ENCODE measurements around the gene SORL1. TPM values are rescaled to one million over a fixed set of nuclear protein-coding genes. Genes with fewer than 3 reads are reported as not detected.

Gene SORL1
- total and polyA plus RNA-seq, 2 donors from 2014 or later, result 15.2 to 74.2 TPM

GRCh38 chr11:121517996-121518395, 65.9 kb downstream of the SORL1 start:
- Histone ChIP-seq H3K9ac (ENCODE audit: low read length in 3 of 3) (no peak overlapping the region), H3K36me3 (ENCODE audit: control insufficient read depth in 2 of 3, insufficient read depth in 3 of 3, low read length in 3 of 3) (peaks cover 0 to 7% (median 5%) of the 10 kb centered on the region in 3 donors), H3K27ac (ENCODE audit: low read depth in 2 of 2, low read length in 2 of 2) (no peak overlapping the region), H3K27me3 (ENCODE audit: control insufficient read depth, insufficient read depth, low read length) (no peaks in the 10 kb centered on the region), H3K9me3 (ENCODE audit: control insufficient read depth in 2 of 3, insufficient read depth in 1 of 3, low read length in 3 of 3) (no peaks in the 10 kb centered on the region), H3K4me1 (ENCODE audit: control insufficient read depth in 2 of 3, insufficient read depth in 2 of 3, low read depth in 1 of 3, low read length in 3 of 3) (no peaks in the 10 kb centered on the region), H3K4me3 (ENCODE audit: low read length in 3 of 3) (no peak overlapping the region)
- no peak for FAIRE-seq
- DNase-seq, result no peak
- intact Hi-C loops (cut with DNase I), result no loop called here
- TF ChIP-seq, protein P1, sequence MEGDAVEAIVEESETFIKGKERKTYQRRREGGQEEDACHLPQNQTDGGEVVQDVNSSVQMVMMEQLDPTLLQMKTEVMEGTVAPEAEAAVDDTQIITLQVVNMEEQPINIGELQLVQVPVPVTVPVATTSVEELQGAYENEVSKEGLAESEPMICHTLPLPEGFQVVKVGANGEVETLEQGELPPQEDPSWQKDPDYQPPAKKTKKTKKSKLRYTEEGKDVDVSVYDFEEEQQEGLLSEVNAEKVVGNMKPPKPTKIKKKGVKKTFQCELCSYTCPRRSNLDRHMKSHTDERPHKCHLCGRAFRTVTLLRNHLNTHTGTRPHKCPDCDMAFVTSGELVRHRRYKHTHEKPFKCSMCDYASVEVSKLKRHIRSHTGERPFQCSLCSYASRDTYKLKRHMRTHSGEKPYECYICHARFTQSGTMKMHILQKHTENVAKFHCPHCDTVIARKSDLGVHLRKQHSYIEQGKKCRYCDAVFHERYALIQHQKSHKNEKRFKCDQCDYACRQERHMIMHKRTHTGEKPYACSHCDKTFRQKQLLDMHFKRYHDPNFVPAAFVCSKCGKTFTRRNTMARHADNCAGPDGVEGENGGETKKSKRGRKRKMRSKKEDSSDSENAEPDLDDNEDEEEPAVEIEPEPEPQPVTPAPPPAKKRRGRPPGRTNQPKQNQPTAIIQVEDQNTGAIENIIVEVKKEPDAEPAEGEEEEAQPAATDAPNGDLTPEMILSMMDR (IDR thresholded peaks at IDR 0.05; ENCODE audit: borderline replicate concordance, extremely low read depth, insufficient read depth), result no peak

DNA sequence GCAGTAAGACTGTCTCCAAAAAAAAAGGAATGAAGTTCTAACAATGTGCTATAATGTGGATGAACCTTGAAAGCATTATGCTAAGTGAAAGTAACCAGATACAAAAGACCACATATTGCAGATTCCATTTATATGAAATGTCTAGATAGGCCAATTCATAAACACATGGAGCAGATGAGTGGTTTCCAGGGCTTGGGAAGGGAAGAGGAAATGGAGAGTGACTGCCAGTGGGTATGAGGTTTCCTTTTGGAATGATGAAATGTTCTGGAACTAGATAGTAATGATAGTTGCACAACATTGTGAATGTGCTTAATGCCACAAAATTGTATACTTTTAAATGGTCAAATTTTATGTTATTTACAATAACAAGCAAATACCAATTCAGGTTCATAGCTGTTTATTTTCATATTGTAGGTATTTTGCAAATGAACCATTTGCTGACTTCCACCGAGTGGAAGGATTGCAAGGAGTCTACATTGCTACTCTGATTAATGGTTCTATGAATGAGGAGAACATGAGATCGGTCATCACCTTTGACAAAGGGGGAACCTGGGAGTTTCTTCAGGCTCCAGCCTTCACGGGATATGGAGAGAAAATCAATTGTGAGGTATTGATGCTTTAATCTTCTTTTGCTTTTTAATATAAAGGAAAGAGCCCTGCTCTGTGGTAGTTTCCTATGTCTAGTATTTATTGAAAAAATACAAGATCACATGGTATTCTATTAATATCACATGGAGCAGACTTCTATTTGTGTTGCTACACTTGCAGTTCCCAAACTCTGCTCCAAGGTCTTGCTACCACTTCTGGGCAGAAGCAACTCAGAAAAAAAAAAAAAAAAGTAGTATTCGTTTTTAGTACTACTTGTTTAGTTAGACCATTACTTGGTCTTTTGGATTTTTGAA, 68.4 kb downstream of the SORL1 start:
- no peak for DNase-seq
- TF ChIP-seq, protein P1 (IDR thresholded peaks at IDR 0.05; ENCODE audit: borderline replicate concordance, extremely low read depth, insufficient read depth), result no peak
- no peaks in the 10 kb centered on the region for H3K4me1 ChIP-seq (ENCODE audit: control insufficient read depth in 2 of 3, insufficient read depth in 2 of 3, low read depth in 1 of 3, low read length in 3 of 3)
- peaks cover 0 to 5% (median 0%) of the 10 kb centered on the region in 3 donors for H3K36me3 ChIP-seq (ENCODE audit: control insufficient read depth in 2 of 3, insufficient read depth in 3 of 3, low read length in 3 of 3)
- no peak overlapping the region for H3K9ac ChIP-seq (ENCODE audit: low read length in 3 of 3)
- intact Hi-C loops (cut with DNase I), result no loop called here
- peaks cover 0 to 3% (median 3%) of the 10 kb centered on the region in 3 donors for H3K9me3 ChIP-seq (ENCODE audit: control insufficient read depth in 2 of 3, insufficient read depth in 1 of 3, low read length in 3 of 3)
- H3K27me3 ChIP-seq (ENCODE audit: control insufficient read depth, insufficient read depth, low read length), result no peaks in the 10 kb centered on the region
- FAIRE-seq, result no peak
- no peak overlapping the region for H3K4me3 ChIP-seq (ENCODE audit: low read length in 3 of 3)
- H3K27ac ChIP-seq (ENCODE audit: low read depth in 2 of 2, low read length in 2 of 2), result no peak overlapping the region

DNA sequence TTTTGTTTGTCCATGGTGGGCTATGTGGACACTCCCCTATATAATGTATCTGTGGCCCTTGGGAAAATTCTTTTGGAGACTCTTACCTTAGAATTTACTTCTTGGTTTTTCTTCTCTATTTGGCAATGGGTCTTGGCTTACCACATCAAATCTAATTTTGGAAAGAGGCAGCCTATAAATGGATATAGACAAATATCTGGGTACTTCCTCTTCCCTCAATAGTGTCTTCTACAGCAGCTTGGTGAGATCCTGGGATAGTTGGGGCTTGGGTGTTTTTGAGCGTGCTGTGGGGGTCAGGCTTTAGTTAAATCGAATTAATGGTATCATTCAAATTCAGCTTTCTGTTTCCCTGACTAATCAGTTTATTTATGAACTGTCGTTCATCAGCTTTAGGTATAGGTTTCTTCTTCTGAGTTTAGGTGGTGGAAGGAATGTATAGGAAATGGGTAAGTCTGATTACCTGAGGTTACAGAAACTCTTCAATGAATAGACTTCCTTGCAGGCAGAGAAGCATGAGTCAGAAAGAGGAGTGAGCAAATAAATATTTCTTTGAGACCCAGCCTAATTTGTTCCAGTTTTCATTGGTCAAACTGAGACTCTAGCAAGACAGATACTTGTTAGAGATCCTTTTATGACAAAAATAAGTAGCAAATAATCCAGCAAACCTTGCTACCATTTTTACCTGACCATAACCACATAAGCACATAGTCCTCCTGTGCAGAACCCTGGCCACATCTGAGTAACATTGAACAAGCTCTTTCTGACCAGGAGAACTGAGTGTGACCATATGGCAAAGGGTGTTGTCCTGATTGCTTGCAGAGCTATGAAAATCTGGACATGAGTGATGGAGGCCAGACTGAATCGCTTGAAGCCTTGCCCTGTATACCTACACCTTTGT, 69.3 kb downstream of the SORL1 start:
- Histone ChIP-seq H3K4me1 (ENCODE audit: control insufficient read depth in 2 of 3, insufficient read depth in 2 of 3, low read depth in 1 of 3, low read length in 3 of 3) (no peaks in the 10 kb centered on the region), H3K27me3 (ENCODE audit: control insufficient read depth, insufficient read depth, low read length) (no peaks in the 10 kb centered on the region), H3K9me3 (ENCODE audit: control insufficient read depth in 2 of 3, insufficient read depth in 1 of 3, low read length in 3 of 3) (peaks cover 0 to 5% (median 3%) of the 10 kb centered on the region in 3 donors), H3K4me3 (ENCODE audit: low read length in 3 of 3) (no peak overlapping the region), H3K27ac (ENCODE audit: low read depth in 2 of 2, low read length in 2 of 2) (no peak overlapping the region), H3K36me3 (ENCODE audit: control insufficient read depth in 2 of 3, insufficient read depth in 3 of 3, low read length in 3 of 3) (peaks cover 0 to 3% (median 2%) of the 10 kb centered on the region in 3 donors), H3K9ac (ENCODE audit: low read length in 3 of 3) (no peak overlapping the region)
- TF ChIP-seq, protein P1 (IDR thresholded peaks at IDR 0.05; ENCODE audit: borderline replicate concordance, extremely low read depth, insufficient read depth), result no peak
- intact Hi-C loops (cut with DNase I), result no loop called here
- FAIRE-seq (no peak), DNase-seq (no peak)
